Ammon's horn (tissue), 1 donor: ENCODE measurements around the gene ALOX5.
"Not testable (repeated sequence)": the region's sequence is repeated elsewhere in the genome, so short reads cannot be mapped to it uniquely, and the experiment has no call there.

Experiments used
- DNase-seq: peaks from one replicate; pipeline ENCODE4 v3.0.0-alpha.2; 2016; ENCODE audit warnings: low spot score

Gene ALOX5

GRCh38 chr10:45373576-45374349, at the start of gene ALOX5:
Gene ALOX5, plus strand, starts transcription at chr10:45374216. Its CDS starts 64 bp downstream, at chr10:45374280.
- DNase-seq: peak; percentile 44

GRCh38 chr10:45325116-45325515, 48.9 kb upstream of the ALOX5 start:
- DNase-seq: no peak

- DNase-seq: not testable (repeated sequence)
Measured at GRCh38 chr10:45326864-45327263, 47.2 kb upstream of the ALOX5 start.

GRCh38 chr10:45331824-45332223, 42.2 kb upstream of the ALOX5 start:
- DNase-seq: not testable (repeated sequence)

- DNase-seq: no peak
Measured at GRCh38 chr10:45339894-45340293, 34.1 kb upstream of the ALOX5 start.

GRCh38 chr10:45340420-45340819, 33.6 kb upstream of the ALOX5 start:
- DNase-seq: not testable (repeated sequence)

- not testable (repeated sequence) for DNase-seq
Measured at GRCh38 chr10:45346652-45347335, 27.2 kb upstream of the ALOX5 start.

GRCh38 chr10:45347464-45347863, 26.6 kb upstream of the ALOX5 start:
- DNase-seq: not testable (repeated sequence)

GRCh38 chr10:45348196-45348765, 25.7 kb upstream of the ALOX5 start:
- DNase-seq: not testable (repeated sequence)

GRCh38 chr10:45353186-45353585, 20.8 kb upstream of the ALOX5 start:
- no peak for DNase-seq

- DNase-seq: peak; percentile 65
Measured at GRCh38 chr10:45354261-45354660, 19.8 kb upstream of the ALOX5 start.

- no peak for DNase-seq
Measured at GRCh38 chr10:45355494-45355893, 18.5 kb upstream of the ALOX5 start.

- not testable (repeated sequence) for DNase-seq
Measured at GRCh38 chr10:45358961-45359360, 15.1 kb upstream of the ALOX5 start.

GRCh38 chr10:45361983-45362799, 11.8 kb upstream of the ALOX5 start:
- not testable (repeated sequence) for DNase-seq

GRCh38 chr10:45367643-45368042, 6.4 kb upstream of the ALOX5 start:
- not testable (repeated sequence) for DNase-seq

GRCh38 chr10:45368181-45368580, 5.8 kb upstream of the ALOX5 start:
- DNase-seq: no peak

GRCh38 chr10:45370202-45370955, 3.6 kb upstream of the ALOX5 start:
- no peak for DNase-seq

- no peak for DNase-seq
Measured at GRCh38 chr10:45371560-45371959, 2.5 kb upstream of the ALOX5 start.

GRCh38 chr10:45372251-45372951, 1.6 kb upstream of the ALOX5 start:
- DNase-seq: no peak

GRCh38 chr10:45373003-45373575, 927 bp upstream of the ALOX5 start:
- DNase-seq: no peak
